Suprapubic skin (tissue), 4 donors: ENCODE results near the gene FSTL4. TPM values are rescaled to one million over a fixed set of nuclear protein-coding genes. Genes with fewer than 3 reads are reported as not detected.

Experiments used
- DNase-seq, 2 donors: peaks; one replicate each; pipeline ENCODE4 v3.0.0-alpha.2; 2019; ENCODE audit warnings: low spot score in 2 of 2
- H3K27ac ChIP-seq: fragments of 200-600 bp; sonication (generic); one replicate; pipeline ENCODE4 v1.5.1; 2019
- H3K27me3 ChIP-seq: fragments of 200-600 bp; sonication (generic); one replicate; pipeline ENCODE4 v1.5.1; 2019
- H3K36me3 ChIP-seq: fragments of 200-600 bp; sonication (generic); one replicate; pipeline ENCODE4 v1.5.1; 2019
- H3K4me1 ChIP-seq: fragments of 200-600 bp; sonication (generic); one replicate; pipeline ENCODE4 v1.5.1; 2019
- H3K4me3 ChIP-seq: fragments of 200-600 bp; sonication (generic); one replicate; pipeline ENCODE4 v1.5.1; 2019; ENCODE audit warnings: mild to moderate bottlenecking
- H3K9me3 ChIP-seq: fragments of 200-600 bp; sonication (generic); one replicate; pipeline ENCODE4 v1.5.1; 2019
- EP300 ChIP-seq: sonication (generic); formaldehyde crosslinking; IDR thresholded peaks from one replicate; pipeline ENCODE4 v1.6.1; 2017; ENCODE audit warnings: antibody characterized with exemption
- POLR2A ChIP-seq, 2 donors: fragments of 450-650 bp; IDR thresholded peaks; one replicate each; pipeline ENCODE4 v1.6.1; 2017; ENCODE audit warnings: antibody characterized with exemption in 2 of 2, mild to moderate bottlenecking in 2 of 2, moderate library complexity in 2 of 2
- POLR2AphosphoS5 ChIP-seq, 3 donors: sonication (generic); formaldehyde crosslinking; IDR thresholded peaks; one replicate each; pipeline ENCODE4 v1.6.1; 2017; ENCODE audit warnings: antibody characterized with exemption in 3 of 3
- whole genome bisulfite sequencing: methylation state at CpG from one replicate; pipeline ENCODE4 v1.1.5; 2018; 5-methylcytosine and 5-hydroxymethylcytosine counted together
- total RNA-seq, 4 donors: library from RNA; depleted of rRNA; stranded (reverse); fragments of >200 nt; gene quantifications; one replicate each; pipeline ENCODE4 v1.1.0, GENCODE V29; 2016
- TF ChIP-seq, protein P1 (sequence below), 2 donors: fragments of 200-600 bp in 1 of 2; fragments of 450-650 bp in 1 of 2; sonication (generic) in 1 of 2; IDR thresholded peaks; one replicate each; pipeline ENCODE4 v1.5.1; 2016 to 2019; ENCODE audit warnings: antibody characterized with exemption in 2 of 2, mild to moderate bottlenecking in 1 of 2, moderate library complexity in 1 of 2

FSTL4 gene
- total RNA-seq, 4 donors from 2014 or later: 2.3 to 6.4 (median 5.8) TPM

DNA sequence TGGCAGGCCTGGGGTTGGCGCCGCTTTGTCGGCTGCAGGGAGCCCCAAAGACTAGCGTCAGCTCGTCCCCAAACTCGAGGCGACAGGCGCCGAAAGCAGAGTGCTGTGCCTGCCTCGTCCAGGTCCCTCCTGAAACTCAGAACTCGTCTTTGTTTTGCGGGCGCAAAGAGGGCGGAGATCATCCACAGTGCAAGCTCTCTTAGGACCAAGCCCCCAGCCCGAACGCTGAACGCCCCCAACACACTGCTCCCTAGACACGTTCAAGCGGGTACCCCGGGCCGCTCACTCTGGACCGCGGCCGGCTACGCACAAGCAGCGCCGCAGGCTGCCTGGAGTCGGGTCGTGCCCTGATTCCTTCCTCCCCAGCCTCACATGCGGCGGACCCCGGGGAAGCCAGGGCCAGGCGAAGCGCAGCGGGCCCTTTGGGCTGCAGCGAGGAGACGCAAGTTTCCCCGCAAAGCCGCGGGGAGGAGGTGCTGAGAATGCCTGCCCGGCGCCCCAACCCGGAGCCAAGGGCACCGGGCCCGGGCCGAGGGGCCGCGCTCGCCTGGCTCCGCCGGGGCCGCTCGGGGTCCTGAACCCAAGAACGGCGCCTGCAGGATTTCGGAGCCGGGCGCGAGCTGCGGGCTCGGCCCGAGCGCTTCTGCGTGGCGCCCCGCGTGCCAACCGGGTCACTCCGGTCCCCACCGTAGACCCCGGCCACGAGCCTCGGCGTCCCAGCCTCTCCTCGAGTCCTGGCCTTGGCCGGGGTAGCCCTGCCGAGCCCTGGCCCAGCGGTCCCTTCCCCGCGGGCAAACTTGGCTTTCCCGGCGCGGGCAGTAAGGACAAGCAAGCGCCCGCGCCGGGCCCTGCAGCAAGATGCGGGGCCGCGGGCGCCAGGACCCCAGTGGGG lies 738 bp downstream of the FSTL4 start:
- no peak for DNase-seq
- 2% methylated on average over 11 of the region's 91 CpGs for WGBS
- H3K36me3 ChIP-seq: no peaks in the 10 kb centered on the region

DNA sequence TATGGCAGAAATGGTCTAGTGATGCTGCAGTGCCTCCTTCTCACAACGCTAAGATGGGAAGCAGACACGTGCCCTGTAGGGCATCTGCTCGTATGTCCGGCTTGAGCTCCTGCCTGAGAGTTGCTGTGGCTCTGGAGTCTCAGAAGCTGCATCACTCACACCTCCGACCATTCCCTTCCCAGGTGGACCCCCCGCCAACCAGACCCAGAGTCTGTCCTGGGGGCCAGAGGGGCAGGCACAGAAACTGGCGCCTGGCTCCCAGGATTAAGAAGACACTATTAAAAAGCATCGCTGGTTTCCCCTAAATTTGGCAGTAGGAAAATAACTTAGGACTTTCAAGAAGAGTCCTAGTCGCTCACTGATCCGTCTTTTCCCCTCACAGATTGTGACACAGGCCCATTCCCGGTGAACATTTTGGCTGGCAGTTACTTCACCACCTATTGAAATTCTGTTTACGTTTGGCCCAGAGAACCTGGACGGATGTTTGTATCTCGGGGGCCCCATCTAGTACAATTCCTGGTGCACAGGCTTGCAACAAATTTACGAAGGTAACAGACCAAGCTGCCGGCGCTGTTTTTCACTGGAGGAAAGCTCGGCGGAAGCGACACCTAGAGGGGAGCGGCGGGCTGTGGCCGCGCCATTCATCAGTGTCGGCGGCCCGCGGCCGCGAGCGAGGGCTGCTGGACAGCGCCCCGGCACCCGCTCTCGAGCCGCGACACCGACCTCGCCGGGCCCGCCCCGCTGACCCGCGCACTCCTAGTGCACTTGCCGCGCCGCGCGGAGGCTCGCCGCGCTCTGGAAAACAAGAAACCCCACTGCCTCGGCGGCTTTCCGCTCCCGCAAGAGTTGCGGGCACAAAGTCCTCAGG lies 1.6 kb downstream of the FSTL4 start:
- Histone ChIP-seq H3K9me3 (no peaks in the 10 kb centered on the region), H3K4me3 (peak overlapping the region; percentile 57), H3K4me1 (peaks cover 17% of the 10 kb centered on the region), H3K36me3 (no peaks in the 10 kb centered on the region), H3K27ac (no peak overlapping the region), H3K27me3 (peaks cover 48% of the 10 kb centered on the region)
- 18% methylated on average over 18 of the region's 57 CpGs for WGBS
- TF ChIP-seq, protein P1, sequence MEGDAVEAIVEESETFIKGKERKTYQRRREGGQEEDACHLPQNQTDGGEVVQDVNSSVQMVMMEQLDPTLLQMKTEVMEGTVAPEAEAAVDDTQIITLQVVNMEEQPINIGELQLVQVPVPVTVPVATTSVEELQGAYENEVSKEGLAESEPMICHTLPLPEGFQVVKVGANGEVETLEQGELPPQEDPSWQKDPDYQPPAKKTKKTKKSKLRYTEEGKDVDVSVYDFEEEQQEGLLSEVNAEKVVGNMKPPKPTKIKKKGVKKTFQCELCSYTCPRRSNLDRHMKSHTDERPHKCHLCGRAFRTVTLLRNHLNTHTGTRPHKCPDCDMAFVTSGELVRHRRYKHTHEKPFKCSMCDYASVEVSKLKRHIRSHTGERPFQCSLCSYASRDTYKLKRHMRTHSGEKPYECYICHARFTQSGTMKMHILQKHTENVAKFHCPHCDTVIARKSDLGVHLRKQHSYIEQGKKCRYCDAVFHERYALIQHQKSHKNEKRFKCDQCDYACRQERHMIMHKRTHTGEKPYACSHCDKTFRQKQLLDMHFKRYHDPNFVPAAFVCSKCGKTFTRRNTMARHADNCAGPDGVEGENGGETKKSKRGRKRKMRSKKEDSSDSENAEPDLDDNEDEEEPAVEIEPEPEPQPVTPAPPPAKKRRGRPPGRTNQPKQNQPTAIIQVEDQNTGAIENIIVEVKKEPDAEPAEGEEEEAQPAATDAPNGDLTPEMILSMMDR (IDR thresholded peaks at IDR 0.05): peak in 1 of 2 donors; percentile 54
- TF ChIP-seq POLR2A (IDR thresholded peaks at IDR 0.05): no peak
- no peak for DNase-seq

More for the DNA sequence above, 738 bp downstream of the FSTL4 start:
- no peak for TF ChIP-seq EP300
- no peak for TF ChIP-seq POLR2AphosphoS5 (IDR thresholded peaks at IDR 0.05)
- TF ChIP-seq, protein P1 (IDR thresholded peaks at IDR 0.05): no peak
- TF ChIP-seq POLR2A (IDR thresholded peaks at IDR 0.05): no peak
- no peak overlapping the region for H3K27ac ChIP-seq
- H3K9me3 ChIP-seq: no peaks in the 10 kb centered on the region
- peaks cover 17% of the 10 kb centered on the region for H3K4me1 ChIP-seq
- H3K27me3 ChIP-seq: peaks cover 48% of the 10 kb centered on the region
- H3K4me3 ChIP-seq: peak overlapping the region; percentile 57

DNA sequence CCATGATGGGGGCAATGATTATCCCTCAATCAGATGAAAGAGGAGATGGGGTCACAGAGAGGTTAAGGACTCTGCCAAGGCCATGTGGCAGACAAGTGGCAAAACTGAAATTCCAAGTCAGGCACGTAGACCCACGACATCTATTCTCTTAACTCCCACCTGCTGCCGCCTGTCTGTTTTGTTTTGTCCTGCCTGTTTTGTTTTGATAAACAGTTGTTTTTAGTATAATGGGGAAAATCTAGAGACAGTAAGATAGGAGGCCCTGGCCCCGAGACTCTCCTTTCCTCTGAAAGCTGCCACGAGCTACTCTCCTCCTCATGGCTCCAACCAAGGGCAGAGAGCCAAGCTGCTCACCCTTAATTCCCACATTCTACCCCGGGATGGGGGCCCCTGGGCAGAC lies 4.9 kb downstream of the FSTL4 start:
- no peaks in the 10 kb centered on the region for H3K36me3 ChIP-seq
- TF ChIP-seq POLR2A (IDR thresholded peaks at IDR 0.05) (no peak), POLR2AphosphoS5 (IDR thresholded peaks at IDR 0.05) (no peak), EP300 (no peak)
- TF ChIP-seq, protein P1 (IDR thresholded peaks at IDR 0.05): no peak
- H3K4me3 ChIP-seq: no peak overlapping the region
- 85% methylated on average over 6 of the region's 6 CpGs for WGBS
- peaks cover 27% of the 10 kb centered on the region for H3K27me3 ChIP-seq
- H3K9me3 ChIP-seq: no peaks in the 10 kb centered on the region
- H3K27ac ChIP-seq: no peak overlapping the region
- peaks cover 15% of the 10 kb centered on the region for H3K4me1 ChIP-seq
- DNase-seq: no peak

DNA sequence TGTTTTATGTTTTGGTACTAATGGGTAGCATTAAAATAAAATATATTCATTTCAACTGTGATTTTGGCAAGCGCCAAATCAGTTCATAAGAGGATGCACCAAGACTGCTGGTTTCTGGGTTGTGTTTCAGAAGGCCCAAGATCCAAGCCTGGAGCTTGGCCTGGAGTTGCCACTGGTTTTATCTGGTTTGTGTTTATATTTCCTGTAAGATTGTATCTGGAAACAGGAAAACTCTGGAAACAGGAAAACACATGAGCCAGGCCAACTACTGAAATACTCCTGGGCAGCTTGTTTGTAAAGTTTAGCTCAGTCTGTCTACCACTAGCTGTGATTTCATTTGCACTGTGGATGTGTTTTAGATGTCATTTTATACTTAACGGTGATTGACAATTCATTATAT lies 5.5 kb downstream of the FSTL4 start:
- WGBS: 86% methylated on average over 2 of the region's 2 CpGs
- no peak for DNase-seq
- Histone ChIP-seq H3K4me1 (peaks cover 9% of the 10 kb centered on the region), H3K4me3 (no peak overlapping the region), H3K27me3 (peaks cover 21% of the 10 kb centered on the region), H3K9me3 (no peaks in the 10 kb centered on the region), H3K36me3 (no peaks in the 10 kb centered on the region), H3K27ac (no peak overlapping the region)
- TF ChIP-seq POLR2A (IDR thresholded peaks at IDR 0.05) (no peak), EP300 (no peak), POLR2AphosphoS5 (IDR thresholded peaks at IDR 0.05) (no peak)
- TF ChIP-seq, protein P1 (IDR thresholded peaks at IDR 0.05): no peak

DNA sequence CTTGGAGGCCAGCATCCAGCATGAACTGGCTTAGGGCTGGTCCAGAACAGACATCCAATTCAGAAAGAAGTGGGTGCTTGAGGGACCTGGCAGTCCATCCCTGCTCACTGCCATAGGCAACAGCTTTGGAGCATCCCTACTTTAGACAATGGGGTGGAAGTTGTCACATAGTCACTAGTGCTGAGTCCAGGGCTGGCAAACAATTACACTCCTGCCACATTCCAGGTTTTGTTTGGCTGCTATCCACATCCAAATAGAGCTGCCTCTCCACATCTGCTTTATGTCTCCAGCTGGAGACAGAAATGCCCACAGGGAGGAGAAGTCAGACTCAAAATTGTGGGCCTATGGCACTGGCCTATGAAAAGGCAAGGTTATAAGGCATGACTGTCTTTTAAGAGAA lies 7.0 kb downstream of the FSTL4 start:
- Histone ChIP-seq H3K4me1 (no peaks in the 10 kb centered on the region), H3K27ac (no peak overlapping the region), H3K4me3 (no peak overlapping the region), H3K9me3 (no peaks in the 10 kb centered on the region), H3K27me3 (peaks cover 7% of the 10 kb centered on the region), H3K36me3 (no peaks in the 10 kb centered on the region)
- TF ChIP-seq POLR2AphosphoS5 (IDR thresholded peaks at IDR 0.05) (no peak), EP300 (no peak), POLR2A (IDR thresholded peaks at IDR 0.05) (no peak)
- TF ChIP-seq, protein P1 (IDR thresholded peaks at IDR 0.05): no peak
- DNase-seq: no peak
